Activated naive CD4-positive, alpha-beta T cell treated with anti-CD3 and anti-CD28 coated beads, Interleukin-2, amount 50 U/mL, for 72 hours (primary cell): ENCODE results near the gene ARHGAP5. TPM values are rescaled to one million over a fixed set of nuclear protein-coding genes. Genes with fewer than 3 reads are reported as not detected.
A peak's percentile ranks its signal among the peaks of the same experiment; 100 is the strongest.

Source experiments
- ATAC-seq, 2 donors: fragments of 150-1000 bp; cut with Tn5 transposase; 2 replicates each; pipeline ENCODE4 v1.10.0; 2021; ENCODE audit warnings: mild to moderate bottlenecking in 2 of 2, moderate library complexity in 2 of 2
- DNase-seq, 2 donors: peaks; one replicate each; pipeline ENCODE4 v3.0.0; 2021 to 2022; ENCODE audit warnings: low spot score in 2 of 2
- H3K27ac Mint-ChIP-seq, 2 donors: one replicate each; pipeline ENCODE4 v1.8.0; 2022; ENCODE audit warnings: mild to moderate bottlenecking in 2 of 2, mixed read lengths in 2 of 2
- H3K36me3 Mint-ChIP-seq, 2 donors: one replicate each; pipeline ENCODE4 v1.8.0; 2022; ENCODE audit warnings: mixed read lengths in 2 of 2
- H3K9me3 Mint-ChIP-seq, 2 donors: one replicate each; pipeline ENCODE4 v1.8.0; 2022; ENCODE audit warnings: mixed read lengths in 2 of 2
- total RNA-seq, 2 donors: library from RNA; stranded (reverse); gene quantifications; one replicate each; pipeline ENCODE4 v1.2.3, GENCODE V29; 2022

ARHGAP5 gene
- total RNA-seq, 2 donors from 2014 or later: 35.2 to 52.2 TPM

GRCh38 chr14:32134448-32135097 lies 57.5 kb downstream of the ARHGAP5 start:
- H3K27ac Mint-ChIP-seq: peak overlapping the region in 1 of 2 donors; percentile 33
- peaks cover 0 to 5% of the 10 kb centered on the region in 2 donors for H3K9me3 Mint-ChIP-seq
- peaks cover 32 to 52% of the 10 kb centered on the region in 2 donors for H3K36me3 Mint-ChIP-seq
- DNase-seq (no peak), ATAC-seq (no peak)

- Mint-ChIP-seq H3K9me3 (peaks cover 0 to 5% of the 10 kb centered on the region in 2 donors), H3K27ac (no peak overlapping the region), H3K36me3 (peaks cover 32 to 59% of the 10 kb centered on the region in 2 donors)
- ATAC-seq (no peak), DNase-seq (no peak)
These were observed 59.1 kb downstream of the ARHGAP5 start for GRCh38 chr14:32136027-32136825.

GRCh38 chr14:32137313-32137712 lies 60.2 kb downstream of the ARHGAP5 start:
- H3K9me3 Mint-ChIP-seq: peaks cover 0 to 5% of the 10 kb centered on the region in 2 donors
- DNase-seq (no peak), ATAC-seq (no peak)
- peaks cover 23 to 56% of the 10 kb centered on the region in 2 donors for H3K36me3 Mint-ChIP-seq
- no peak overlapping the region for H3K27ac Mint-ChIP-seq

GRCh38 chr14:32137892-32138291 lies 60.8 kb downstream of the ARHGAP5 start:
- peaks cover 0 to 5% of the 10 kb centered on the region in 2 donors for H3K9me3 Mint-ChIP-seq
- H3K36me3 Mint-ChIP-seq: peaks cover 21 to 60% of the 10 kb centered on the region in 2 donors
- no peak overlapping the region for H3K27ac Mint-ChIP-seq
- no peak for ATAC-seq
- DNase-seq: no peak

- no peaks in the 10 kb centered on the region for H3K9me3 Mint-ChIP-seq
- no peak overlapping the region for H3K27ac Mint-ChIP-seq
- H3K36me3 Mint-ChIP-seq: peaks cover 1 to 33% of the 10 kb centered on the region in 2 donors
- no peak for ATAC-seq
- DNase-seq: no peak
These were observed 65.2 kb downstream of the ARHGAP5 start for GRCh38 chr14:32142341-32142740.

- no peak for DNase-seq
- Mint-ChIP-seq H3K36me3 (peaks cover 0 to 27% of the 10 kb centered on the region in 2 donors), H3K9me3 (no peaks in the 10 kb centered on the region), H3K27ac (no peak overlapping the region)
- no peak for ATAC-seq
These were observed 65.8 kb downstream of the ARHGAP5 start for GRCh38 chr14:32142754-32143437.

- Mint-ChIP-seq H3K27ac (no peak overlapping the region), H3K9me3 (no peaks in the 10 kb centered on the region), H3K36me3 (peaks cover 7 to 13% of the 10 kb centered on the region in 2 donors)
- DNase-seq: no peak
- ATAC-seq: no peak
These were observed 73.3 kb downstream of the ARHGAP5 start for GRCh38 chr14:32150392-32150791.

GRCh38 chr14:32166029-32166428 lies 88.9 kb downstream of the ARHGAP5 start:
- Mint-ChIP-seq H3K9me3 (no peaks in the 10 kb centered on the region), H3K36me3 (no peaks in the 10 kb centered on the region)

GRCh38 chr14:32166924-32167323 lies 89.8 kb downstream of the ARHGAP5 start:
- DNase-seq: no peak
- no peaks in the 10 kb centered on the region for H3K36me3 Mint-ChIP-seq
- H3K27ac Mint-ChIP-seq: no peak overlapping the region
- no peaks in the 10 kb centered on the region for H3K9me3 Mint-ChIP-seq
- ATAC-seq: no peak

More at GRCh38 chr14:32166029-32166428, 88.9 kb downstream of the ARHGAP5 start:
- DNase-seq: no peak
- no peak overlapping the region for H3K27ac Mint-ChIP-seq
- no peak for ATAC-seq

GRCh38 chr14:32167907-32168306 lies 90.8 kb downstream of the ARHGAP5 start:
- Mint-ChIP-seq H3K36me3 (no peaks in the 10 kb centered on the region), H3K9me3 (no peaks in the 10 kb centered on the region)
- no peak for ATAC-seq

GRCh38 chr14:32169191-32169590 lies 92.1 kb downstream of the ARHGAP5 start:
- no peak overlapping the region for H3K27ac Mint-ChIP-seq
- H3K36me3 Mint-ChIP-seq: no peaks in the 10 kb centered on the region
- no peak for ATAC-seq
- H3K9me3 Mint-ChIP-seq: no peaks in the 10 kb centered on the region
- DNase-seq: no peak

More at GRCh38 chr14:32167907-32168306, 90.8 kb downstream of the ARHGAP5 start:
- no peak for DNase-seq
- no peak overlapping the region for H3K27ac Mint-ChIP-seq

- DNase-seq (no peak), ATAC-seq (no peak)
- H3K9me3 Mint-ChIP-seq: no peaks in the 10 kb centered on the region
- H3K36me3 Mint-ChIP-seq: no peaks in the 10 kb centered on the region
- no peak overlapping the region for H3K27ac Mint-ChIP-seq
These were observed 94.4 kb downstream of the ARHGAP5 start for GRCh38 chr14:32171469-32171868.

- no peak overlapping the region for H3K27ac Mint-ChIP-seq
- ATAC-seq: no peak
- DNase-seq: no peak
- peaks cover 9 to 10% of the 10 kb centered on the region in 2 donors for H3K9me3 Mint-ChIP-seq
- peaks cover 6 to 9% of the 10 kb centered on the region in 2 donors for H3K36me3 Mint-ChIP-seq
These were observed 106.3 kb downstream of the ARHGAP5 start for GRCh38 chr14:32183151-32184058.

- no peak for DNase-seq
- H3K9me3 Mint-ChIP-seq: peaks cover 5 to 8% of the 10 kb centered on the region in 2 donors
- H3K27ac Mint-ChIP-seq: no peak overlapping the region
- no peak for ATAC-seq
- H3K36me3 Mint-ChIP-seq: peaks cover 6 to 9% of the 10 kb centered on the region in 2 donors
These were observed 108.0 kb downstream of the ARHGAP5 start for GRCh38 chr14:32185097-32185496.

GRCh38 chr14:32186248-32186647 lies 109.1 kb downstream of the ARHGAP5 start:
- Mint-ChIP-seq H3K27ac (no peak overlapping the region), H3K9me3 (peaks cover 0 to 5% of the 10 kb centered on the region in 2 donors), H3K36me3 (peaks cover 0 to 6% of the 10 kb centered on the region in 2 donors)
- ATAC-seq: no peak
- DNase-seq: no peak

- no peaks in the 10 kb centered on the region for H3K9me3 Mint-ChIP-seq
These were observed 112.7 kb downstream of the ARHGAP5 start for GRCh38 chr14:32189811-32190210.

More at GRCh38 chr14:32189811-32190210, 112.7 kb downstream of the ARHGAP5 start:
- DNase-seq (no peak), ATAC-seq (no peak)
- peaks cover 0 to 6% of the 10 kb centered on the region in 2 donors for H3K36me3 Mint-ChIP-seq
- no peak overlapping the region for H3K27ac Mint-ChIP-seq
